ENCODE results near the gene ATG9A.
"Not testable (repeated sequence)": the region's sequence is repeated elsewhere in the genome, so short reads cannot be mapped to it uniquely, and the experiment has no call there.

Gene ATG9A

GRCh38 chr2:219229305-219230058 is at the start of gene ATG9A, which contains the start of gene ANKZF1:
ATG9A (minus strand) TSS chr2:219229636; CDS start chr2:219228024, 1,612 bp downstream.
ANKZF1 (plus strand) TSS chr2:219229806; CDS start chr2:219230258, 452 bp downstream.
- peak; percentile 98 for DNase-seq (ENCODE audit: low read depth)

- no peak for DNase-seq (ENCODE audit: low read depth)
These were observed 49.3 kb upstream of the ATG9A start for GRCh38 chr2:219278655-219279150.

GRCh38 chr2:219277703-219278654 is 48.5 kb upstream of the ATG9A start:
- DNase-seq (ENCODE audit: low read depth), result peak; percentile 63

GRCh38 chr2:219274361-219274921 is 45.0 kb upstream of the ATG9A start:
- DNase-seq (ENCODE audit: low read depth), result peak; percentile 72

- DNase-seq (ENCODE audit: low read depth), result no peak
These were observed 44.5 kb upstream of the ATG9A start for GRCh38 chr2:219273937-219274336.

- DNase-seq (ENCODE audit: low read depth), result no peak
These were observed 43.6 kb upstream of the ATG9A start for GRCh38 chr2:219272995-219273394.

- no peak for DNase-seq (ENCODE audit: low read depth)
These were observed 42.9 kb upstream of the ATG9A start for GRCh38 chr2:219272356-219272755.

GRCh38 chr2:219271021-219271420 is 41.6 kb upstream of the ATG9A start:
- DNase-seq (ENCODE audit: low read depth), result no peak

GRCh38 chr2:219270055-219270372 is 40.6 kb upstream of the ATG9A start:
- DNase-seq (ENCODE audit: low read depth), result no peak

GRCh38 chr2:219269362-219270054 is 40.1 kb upstream of the ATG9A start:
- DNase-seq (ENCODE audit: low read depth), result no peak

GRCh38 chr2:219268294-219268693 is 38.9 kb upstream of the ATG9A start:
- DNase-seq (ENCODE audit: low read depth), result no peak

- DNase-seq (ENCODE audit: low read depth), result no peak
These were observed 37.5 kb upstream of the ATG9A start for GRCh38 chr2:219266886-219267285.

- no peak for DNase-seq (ENCODE audit: low read depth)
These were observed 36.8 kb upstream of the ATG9A start for GRCh38 chr2:219266232-219266631.

GRCh38 chr2:219261024-219261855 is 31.8 kb upstream of the ATG9A start:
- DNase-seq (ENCODE audit: low read depth), result no peak

GRCh38 chr2:219258942-219259341 is 29.5 kb upstream of the ATG9A start:
- DNase-seq (ENCODE audit: low read depth), result not testable (repeated sequence)

GRCh38 chr2:219254590-219255201 is 25.3 kb upstream of the ATG9A start:
- no peak for DNase-seq (ENCODE audit: low read depth)

- no peak for DNase-seq (ENCODE audit: low read depth)
These were observed 24.5 kb upstream of the ATG9A start, which contains the start of gene TUBA4A for GRCh38 chr2:219253753-219254589. TUBA4A (minus strand) TSS chr2:219253918; CDS start chr2:219253858, 60 bp downstream.

- DNase-seq (ENCODE audit: low read depth), result no peak
These were observed 23.7 kb upstream of the ATG9A start, which contains the start of gene TUBA4B for GRCh38 chr2:219252900-219253752. TUBA4B (plus strand) TSS chr2:219253243; CDS start chr2:219253408, 165 bp downstream.

Data from GM04504 (cell line).